SK-N-SH (cell line): ENCODE results near the gene FMO1.

Experiments used
- GABPA ChIP-seq: IDR thresholded peaks from 2 replicates; pipeline ENCODE4 v1.4.0; 2012; ENCODE audit warnings: low read depth, mild to moderate bottlenecking
- JUND ChIP-seq: IDR thresholded peaks from 2 replicates; pipeline ENCODE4 v1.4.0; 2012
- MAX ChIP-seq: IDR thresholded peaks from 2 replicates; pipeline ENCODE4 v1.4.0; 2012; ENCODE audit warnings: low read depth
- REST ChIP-seq: IDR thresholded peaks from 2 replicates; pipeline ENCODE4 v1.6.1; 2012; ENCODE audit warnings: mild to moderate bottlenecking, low read depth, low read length, moderate library complexity
- USF1 ChIP-seq: IDR thresholded peaks from 2 replicates; pipeline ENCODE4 v1.4.0; 2012; ENCODE audit warnings: low read depth, borderline replicate concordance

- no peak for TF ChIP-seq REST
- no peak for TF ChIP-seq JUND
- TF ChIP-seq GABPA = no peak
- no peak for TF ChIP-seq MAX
- no peak for TF ChIP-seq USF1
These were observed 15.1 kb upstream of the FMO1 start for GRCh38 chr1:171233183-171233582.
